Karpas-422 (cell line): Measurements from ENCODE around the gene TADA2B. TPM values are rescaled to one million over a fixed set of nuclear protein-coding genes. Genes with fewer than 3 reads are reported as not detected.

Experiments used
- DNase-seq: peaks from one replicate; pipeline ENCODE4 v3.0.0-alpha.2; 2015
- H2AFZ ChIP-seq: fragments of 200-600 bp; sonication (generic); 2 replicates; pipeline ENCODE4 v1.6.1; 2014; ENCODE audit warnings: antibody characterized with exemption, low read length, mixed read lengths
- H3K27ac ChIP-seq: fragments of 200-600 bp; sonication (generic); 2 replicates; pipeline ENCODE4 v1.5.1; 2014; ENCODE audit warnings: mild to moderate bottlenecking, low read length, moderate library complexity
- H3K27me3 ChIP-seq: fragments of 200-600 bp; sonication (generic); 2 replicates; pipeline ENCODE4 v1.6.1; 2014; ENCODE audit warnings: low read length, mixed read lengths
- H3K36me3 ChIP-seq: fragments of 200-600 bp; sonication (generic); 2 replicates; pipeline ENCODE4 v1.6.1; 2014; ENCODE audit warnings: low read length, mixed read lengths; ENCODE audit not compliant: insufficient read depth
- H3K4me1 ChIP-seq: fragments of 200-600 bp; sonication (generic); 2 replicates; pipeline ENCODE4 v1.6.1; 2014; ENCODE audit warnings: mild to moderate bottlenecking, low read length, mixed read lengths
- H3K4me2 ChIP-seq: fragments of 200-600 bp; sonication (generic); 2 replicates; pipeline ENCODE4 v1.6.1; 2014; ENCODE audit warnings: low read length, low read depth, mild to moderate bottlenecking; ENCODE audit not compliant: poor library complexity, severe bottlenecking
- H3K4me3 ChIP-seq: fragments of 200-600 bp; sonication (generic); 2 replicates; pipeline ENCODE4 v1.5.1; 2014; ENCODE audit warnings: mild to moderate bottlenecking, antibody characterized with exemption, low read length, mixed read lengths
- H3K79me2 ChIP-seq: fragments of 200-600 bp; sonication (generic); 2 replicates; pipeline ENCODE4 v1.6.1; 2014; ENCODE audit warnings: mild to moderate bottlenecking, low read length, mixed read lengths
- H3K9ac ChIP-seq: fragments of 200-600 bp; sonication (generic); 2 replicates; pipeline ENCODE4 v1.6.0; 2014; ENCODE audit warnings: low read length
- H3K9me2 ChIP-seq: fragments of 200-600 bp; sonication (generic), shearing (Covaris generic); replicated peaks from 2 replicates; pipeline ENCODE4 v1.6.0; 2014; ENCODE audit warnings: mild to moderate bottlenecking, low read length, moderate library complexity; ENCODE audit not compliant: insufficient read depth
- H3K9me3 ChIP-seq: fragments of 300-700, 200-600 bp; sonication (generic); 2 replicates; pipeline ENCODE4 v1.6.1; 2014; ENCODE audit warnings: low read length, mixed read lengths
- H4K20me1 ChIP-seq: fragments of 200-600 bp; sonication (generic); 2 replicates; pipeline ENCODE4 v1.6.1; 2014; ENCODE audit warnings: mild to moderate bottlenecking, antibody characterized with exemption, low read length, low read depth; ENCODE audit not compliant: insufficient read depth
- total RNA-seq: library from RNA; depleted of rRNA; stranded (reverse); fragments of >200 nt; shearing (Covaris generic); gene quantifications from 2 replicates; pipeline ENCODE4 v1.2.3, GENCODE V29; 2014; ENCODE audit warnings: low replicate concordance

The TADA2B gene
- total RNA-seq, 1 experiment from 2014 or later = 12.8 TPM

DNA sequence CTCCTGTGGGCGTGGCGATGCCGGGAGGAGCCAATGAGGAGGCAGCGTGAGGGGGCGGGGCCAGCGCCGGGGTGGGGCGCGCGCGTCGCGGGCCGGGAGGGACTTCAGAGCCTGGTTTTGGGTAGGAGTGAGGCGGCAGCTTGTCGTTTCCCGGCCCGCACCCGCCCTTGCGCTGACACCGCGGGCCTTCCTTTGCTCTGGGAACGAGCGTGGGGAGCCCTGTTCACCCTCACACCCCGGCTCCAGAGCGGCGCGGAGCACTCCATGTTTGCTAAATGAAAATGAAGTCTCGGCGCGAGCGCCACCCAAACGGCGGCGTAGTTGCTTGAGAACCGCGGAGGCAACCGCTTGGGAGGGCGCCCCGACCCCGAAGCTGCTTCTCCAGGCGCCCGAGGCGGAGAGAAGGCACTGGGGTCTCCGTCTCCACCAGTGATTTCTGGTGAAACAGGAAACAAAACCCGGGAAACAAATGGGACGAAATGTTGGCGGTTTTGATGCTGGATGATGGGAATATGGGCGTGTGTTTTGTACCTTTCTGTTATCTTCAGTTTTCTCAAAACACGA, 25.2 kb downstream of the TADA2B start:
- peak overlapping the region; percentile 98 for H3K4me2 ChIP-seq
- no peaks in the 10 kb centered on the region for H3K27me3 ChIP-seq

DNA sequence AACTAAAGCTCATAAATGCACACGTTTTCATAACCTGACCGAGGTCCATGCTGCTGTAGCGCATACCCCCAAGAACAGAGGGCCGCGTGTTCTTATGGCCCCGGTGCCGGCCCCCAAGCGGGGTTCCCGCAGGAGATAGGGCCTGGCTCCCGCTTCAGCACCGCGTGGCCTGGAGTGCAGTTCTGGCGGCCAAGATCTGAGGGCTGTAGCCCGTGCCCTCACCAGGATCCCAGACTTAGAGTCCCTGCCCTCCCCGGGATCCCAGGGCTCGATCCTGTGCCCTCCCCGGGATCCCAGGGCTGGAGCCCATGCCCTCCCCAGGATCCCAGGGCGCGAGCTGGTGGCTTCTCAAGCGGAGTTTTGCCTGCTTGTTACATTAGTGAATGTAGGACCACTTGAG, 25.7 kb downstream of the TADA2B start:
- Histone ChIP-seq H2AFZ (peak overlapping the region; percentile 94), H3K9me3 (no peaks in the 10 kb centered on the region), H3K9me2 (no peaks in the 10 kb centered on the region), H4K20me1 (peaks cover 24% of the 10 kb centered on the region), H3K4me3 (peak overlapping the region; percentile 84), H3K27me3 (no peaks in the 10 kb centered on the region), H3K9ac (peak overlapping the region; percentile 86), H3K27ac (no peak overlapping the region), H3K36me3 (peaks cover 9% of the 10 kb centered on the region; the same call in 1 of the 2 replicates), H3K4me2 (peak overlapping the region; percentile 98), H3K4me1 (peaks cover 25% of the 10 kb centered on the region), H3K79me2 (peaks cover 38% of the 10 kb centered on the region)
- DNase-seq = peak; percentile 53

More for the DNA sequence above, 25.2 kb downstream of the TADA2B start:
- DNase-seq = no peak
- Histone ChIP-seq H3K9me3 (no peaks in the 10 kb centered on the region), H3K4me3 (peak overlapping the region; percentile 84), H2AFZ (peak overlapping the region; percentile 94), H3K27ac (peak overlapping the region; percentile 39; the same call in 1 of the 2 replicates), H3K9ac (peak overlapping the region; percentile 86), H3K9me2 (no peaks in the 10 kb centered on the region), H4K20me1 (peaks cover 28% of the 10 kb centered on the region), H3K4me1 (peaks cover 25% of the 10 kb centered on the region), H3K79me2 (peaks cover 43% of the 10 kb centered on the region), H3K36me3 (peaks cover 14% of the 10 kb centered on the region; the same call in 1 of the 2 replicates)

DNA sequence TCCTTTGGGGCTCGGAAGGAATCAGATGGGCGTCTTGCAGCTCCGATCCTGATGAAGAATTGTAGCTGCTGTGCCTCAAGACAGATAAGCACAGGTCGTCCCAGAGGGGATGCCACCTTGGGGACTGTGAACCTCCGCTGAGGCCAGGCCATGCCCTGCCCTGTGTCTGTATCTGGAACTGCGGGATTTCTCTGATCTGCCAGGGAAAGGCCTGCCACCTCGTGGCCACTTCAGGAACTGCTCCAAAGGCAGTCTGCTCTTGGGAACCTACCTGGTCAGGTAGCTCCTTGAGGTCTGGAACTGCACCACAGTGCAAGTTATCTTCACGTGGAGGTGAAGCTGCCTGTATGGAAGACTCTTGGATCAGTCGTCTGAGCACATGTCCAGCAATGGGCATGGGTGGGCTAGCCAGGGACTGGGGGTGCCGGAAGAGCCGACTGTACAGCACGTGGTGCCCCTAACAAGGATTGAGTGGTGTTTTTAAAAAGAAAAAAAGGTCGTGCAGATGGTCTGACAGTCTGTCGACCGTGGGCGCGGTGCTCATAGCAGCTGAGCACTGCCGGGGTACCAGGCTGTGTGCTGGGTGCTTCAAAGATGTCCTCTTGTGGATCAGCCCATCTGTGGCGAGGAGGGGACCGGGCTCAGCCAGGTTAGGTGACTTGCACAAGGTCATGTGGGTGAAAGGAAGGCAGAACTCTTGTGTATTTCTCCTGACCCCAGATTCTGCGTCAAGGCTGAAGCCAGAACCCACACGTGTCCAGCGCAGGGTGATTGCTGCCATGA, 27.7 kb downstream of the TADA2B start:
- H3K9ac ChIP-seq = 0 out of 2 replicates have a peak overlapping the region, but pooled peaks have one; percentile 44
- no peaks in the 10 kb centered on the region for H3K9me3 ChIP-seq
- no peaks in the 10 kb centered on the region for H3K36me3 ChIP-seq
- no peak overlapping the region for H3K4me3 ChIP-seq
- DNase-seq = peak; percentile 94
- H3K4me1 ChIP-seq = peaks cover 22% of the 10 kb centered on the region
- H3K27ac ChIP-seq = no peak overlapping the region
- H3K9me2 ChIP-seq = no peaks in the 10 kb centered on the region
- H3K79me2 ChIP-seq = peaks cover 19% of the 10 kb centered on the region
- peaks cover 11% of the 10 kb centered on the region for H4K20me1 ChIP-seq
- H2AFZ ChIP-seq = no peak overlapping the region
- H3K27me3 ChIP-seq = no peaks in the 10 kb centered on the region
- peak overlapping the region; percentile 56 for H3K4me2 ChIP-seq

DNA sequence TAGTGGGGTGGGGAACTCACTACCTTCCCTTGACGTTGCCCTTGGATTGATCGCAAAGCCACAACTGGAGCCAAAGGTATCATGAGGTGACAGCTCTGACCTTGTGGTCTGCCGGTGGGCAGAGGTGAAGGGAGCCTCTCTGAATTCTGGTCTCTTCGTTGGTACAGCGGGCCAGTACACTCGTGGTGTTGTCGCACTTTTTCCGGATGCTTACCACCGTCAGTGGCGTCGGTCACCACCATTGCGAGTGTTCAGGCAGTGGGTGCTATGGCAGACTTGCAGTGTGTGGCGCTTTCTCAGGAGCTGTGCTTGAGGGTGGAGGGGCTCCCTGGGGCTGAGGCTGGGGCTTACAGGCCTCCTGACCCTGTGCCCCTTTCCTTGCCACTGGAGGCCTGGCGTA, 29.9 kb downstream of the TADA2B start:
- Histone ChIP-seq H3K27me3 (no peaks in the 10 kb centered on the region), H3K27ac (no peak overlapping the region), H3K9me2 (no peaks in the 10 kb centered on the region), H3K79me2 (no peaks in the 10 kb centered on the region), H3K36me3 (no peaks in the 10 kb centered on the region), H2AFZ (no peak overlapping the region), H3K4me2 (no peak overlapping the region), H3K9me3 (no peaks in the 10 kb centered on the region), H3K4me3 (no peak overlapping the region), H3K9ac (no peak overlapping the region), H3K4me1 (peaks cover 11% of the 10 kb centered on the region), H4K20me1 (no peaks in the 10 kb centered on the region)
- no peak for DNase-seq

DNA sequence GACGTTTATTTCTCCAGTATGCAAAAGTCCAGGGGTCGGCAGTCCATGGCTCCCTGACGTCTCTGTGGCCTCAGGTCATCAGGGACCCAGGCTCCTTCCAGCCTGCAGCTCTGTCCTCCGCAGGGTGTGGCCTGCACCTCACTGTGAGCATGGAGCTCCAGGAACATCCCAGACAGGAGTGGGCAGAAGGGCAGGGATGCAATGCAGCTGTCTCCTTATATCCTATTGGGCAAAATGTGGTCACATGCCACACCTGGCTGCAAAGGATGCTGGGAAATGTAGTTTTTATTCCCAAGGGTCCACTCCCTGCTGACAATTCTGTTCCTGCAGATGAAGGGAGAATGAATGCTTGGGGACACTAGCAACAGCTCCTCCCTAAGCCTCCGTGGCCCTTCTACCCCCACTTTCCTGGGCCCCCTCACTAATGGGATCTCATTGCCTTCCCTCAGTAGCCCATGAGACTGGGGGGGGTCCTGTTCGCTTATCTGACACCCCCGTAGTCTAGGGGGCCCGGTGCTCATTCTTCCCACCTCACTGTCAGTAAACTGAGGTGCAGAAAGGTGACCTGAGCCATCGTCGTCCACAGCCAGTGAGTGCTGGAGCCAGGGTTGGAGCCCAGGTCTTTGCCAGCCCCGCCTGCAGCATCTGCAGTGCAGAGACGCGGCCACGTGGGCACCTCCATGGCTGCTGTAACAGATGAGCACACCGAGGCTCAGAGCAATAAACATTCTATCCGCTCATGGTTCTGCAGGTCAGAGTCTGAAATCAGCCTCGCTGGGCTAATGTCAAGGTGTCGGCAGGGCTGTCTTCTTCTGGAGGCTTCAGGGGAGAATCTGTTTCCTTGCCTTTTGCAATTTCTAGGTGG, 30.6 kb downstream of the TADA2B start:
- Histone ChIP-seq H3K9ac (no peak overlapping the region), H4K20me1 (no peaks in the 10 kb centered on the region), H3K27me3 (no peaks in the 10 kb centered on the region), H3K27ac (no peak overlapping the region), H2AFZ (no peak overlapping the region), H3K36me3 (no peaks in the 10 kb centered on the region), H3K9me2 (no peaks in the 10 kb centered on the region), H3K4me1 (peaks cover 9% of the 10 kb centered on the region), H3K9me3 (no peaks in the 10 kb centered on the region), H3K79me2 (no peaks in the 10 kb centered on the region), H3K4me2 (no peak overlapping the region), H3K4me3 (no peak overlapping the region)
- DNase-seq = peak; percentile 83

DNA sequence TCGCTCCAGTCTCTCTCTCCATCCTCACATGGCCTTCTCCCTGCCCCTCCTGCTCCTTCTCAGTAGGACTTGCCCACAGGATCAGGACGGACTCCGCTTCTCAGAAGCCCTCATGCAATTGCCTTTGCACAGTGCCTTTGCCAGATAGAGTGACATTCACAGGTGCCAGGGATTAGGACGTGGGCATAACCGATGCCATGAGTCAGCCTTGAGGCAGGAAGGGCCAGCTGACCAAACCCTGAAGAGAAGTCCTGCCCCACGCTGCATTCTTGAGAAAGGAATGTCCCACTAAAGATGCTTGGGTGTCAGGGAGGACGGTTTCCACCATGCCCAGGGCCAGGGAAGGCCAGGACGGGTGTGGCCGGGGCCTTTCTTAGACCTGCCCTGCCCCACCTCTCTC, 31.3 kb downstream of the TADA2B start:
- no peak overlapping the region for H3K4me3 ChIP-seq
- H3K9ac ChIP-seq = no peak overlapping the region
- no peaks in the 10 kb centered on the region for H3K36me3 ChIP-seq
- no peaks in the 10 kb centered on the region for H3K79me2 ChIP-seq
- no peak for DNase-seq
- H3K9me2 ChIP-seq = no peaks in the 10 kb centered on the region
- H2AFZ ChIP-seq = no peak overlapping the region
- peaks cover 4% of the 10 kb centered on the region for H3K4me1 ChIP-seq
- H4K20me1 ChIP-seq = no peaks in the 10 kb centered on the region
- H3K9me3 ChIP-seq = no peaks in the 10 kb centered on the region
- H3K4me2 ChIP-seq = no peak overlapping the region
- no peak overlapping the region for H3K27ac ChIP-seq
- no peaks in the 10 kb centered on the region for H3K27me3 ChIP-seq

DNA sequence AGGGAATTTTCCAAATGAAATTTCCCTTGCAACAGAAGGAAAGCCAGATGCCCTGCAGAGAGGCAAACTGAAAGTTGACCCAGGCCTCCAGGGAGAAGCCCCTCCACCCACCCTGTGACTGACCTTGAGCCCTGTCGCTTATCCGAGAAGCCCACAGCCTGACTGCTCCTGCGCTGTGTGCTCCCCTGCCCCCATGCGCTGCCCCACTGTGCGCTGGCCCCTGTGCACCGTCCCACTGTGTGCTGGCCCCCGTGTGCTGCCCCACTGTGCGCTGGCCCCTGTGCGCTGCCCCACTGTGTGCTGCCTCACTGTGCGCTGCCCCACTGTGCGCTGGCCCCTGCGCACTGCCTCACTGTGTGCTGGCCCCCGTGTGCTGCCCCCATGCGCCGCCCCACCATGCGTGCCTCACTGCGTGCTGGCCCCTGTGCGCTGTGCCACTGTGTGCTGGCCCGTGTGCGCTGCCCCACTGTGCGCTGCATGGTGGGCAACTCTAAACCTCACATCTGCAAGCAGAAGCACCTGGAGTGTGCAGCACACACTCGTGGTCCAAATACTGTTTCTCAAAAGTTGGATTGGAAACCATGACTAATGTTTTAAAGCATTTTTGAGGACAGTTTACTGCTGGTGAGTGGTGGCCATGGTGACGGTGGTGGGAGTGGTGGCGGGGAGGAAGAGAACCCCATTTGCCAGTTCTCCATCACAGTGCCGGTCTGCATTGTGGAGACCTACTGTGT, 33.0 kb downstream of the TADA2B start:
- no peak overlapping the region for H3K4me2 ChIP-seq
- no peaks in the 10 kb centered on the region for H3K9me2 ChIP-seq
- no peak overlapping the region for H3K27ac ChIP-seq
- H3K4me3 ChIP-seq = no peak overlapping the region
- H3K9me3 ChIP-seq = no peaks in the 10 kb centered on the region
- no peak overlapping the region for H2AFZ ChIP-seq
- H4K20me1 ChIP-seq = no peaks in the 10 kb centered on the region
- no peaks in the 10 kb centered on the region for H3K27me3 ChIP-seq
- DNase-seq = no peak
- no peaks in the 10 kb centered on the region for H3K79me2 ChIP-seq
- H3K9ac ChIP-seq = no peak overlapping the region
- H3K36me3 ChIP-seq = no peaks in the 10 kb centered on the region
- no peaks in the 10 kb centered on the region; the same call in 1 of the 2 replicates for H3K4me1 ChIP-seq
